GM18861 (cell line): ENCODE results near the gene USP7.
"Not testable (repeated sequence)": the region's sequence is repeated elsewhere in the genome, so short reads cannot be mapped to it uniquely, and the experiment has no call there.

Experiments used
- ATAC-seq: cut with Tn5 transposase; IDR thresholded peaks from one replicate; pipeline ENCODE4 v1.9.1; 2021; ENCODE audit not compliant: unreplicated experiment

USP7 gene

GRCh38 chr16:8926827-8927226 lies 36.9 kb downstream of the USP7 start:
- ATAC-seq = no peak

- ATAC-seq = no peak
These were observed 38.3 kb downstream of the USP7 start for GRCh38 chr16:8925455-8925854.

- no peak for ATAC-seq
These were observed 39.5 kb downstream of the USP7 start for GRCh38 chr16:8924214-8924613.

- no peak for ATAC-seq
These were observed 40.5 kb downstream of the USP7 start for GRCh38 chr16:8923199-8923598.

GRCh38 chr16:8921347-8921984 lies 42.2 kb downstream of the USP7 start:
- no peak for ATAC-seq

GRCh38 chr16:8920645-8921346 lies 42.9 kb downstream of the USP7 start:
- ATAC-seq = no peak

GRCh38 chr16:8919934-8920462 lies 43.7 kb downstream of the USP7 start:
- no peak for ATAC-seq

GRCh38 chr16:8919089-8919933 lies 44.4 kb downstream of the USP7 start:
- ATAC-seq = no peak

GRCh38 chr16:8917336-8917735 lies 46.4 kb downstream of the USP7 start:
- ATAC-seq = not testable (repeated sequence)

GRCh38 chr16:8916541-8917225 lies 47.0 kb downstream of the USP7 start:
- no peak for ATAC-seq

- no peak for ATAC-seq
These were observed 47.9 kb downstream of the USP7 start for GRCh38 chr16:8915722-8916301.

- no peak for ATAC-seq
These were observed 49.6 kb downstream of the USP7 start for GRCh38 chr16:8914098-8914497.

- ATAC-seq = no peak
These were observed 50.9 kb downstream of the USP7 start for GRCh38 chr16:8912793-8913192.

- ATAC-seq = no peak
These were observed 52.9 kb downstream of the USP7 start for GRCh38 chr16:8910811-8911210.

- no peak for ATAC-seq
These were observed 54.8 kb downstream of the USP7 start for GRCh38 chr16:8908810-8909468.

GRCh38 chr16:8907096-8907495 lies 56.6 kb downstream of the USP7 start:
- ATAC-seq = no peak

GRCh38 chr16:8905795-8906591 lies 57.7 kb downstream of the USP7 start:
- no peak for ATAC-seq

GRCh38 chr16:8905168-8905762 lies 58.4 kb downstream of the USP7 start:
- peak; percentile 52 for ATAC-seq

- no peak for ATAC-seq
These were observed 59.7 kb downstream of the USP7 start for GRCh38 chr16:8904018-8904430.
